Karpas-422 (cell line): ENCODE results near the gene GNAO1. TPM values are rescaled to one million over a fixed set of nuclear protein-coding genes. Genes with fewer than 3 reads are reported as not detected.
"Not testable (repeated sequence)": the region's sequence is repeated elsewhere in the genome, so short reads cannot be mapped to it uniquely, and the experiment has no call there.

Experiments used
- DNase-seq: peaks from one replicate; pipeline ENCODE4 v3.0.0-alpha.2; 2015
- H2AFZ ChIP-seq: fragments of 200-600 bp; sonication (generic); 2 replicates; pipeline ENCODE4 v1.6.1; 2014; ENCODE audit warnings: antibody characterized with exemption, low read length, mixed read lengths
- H3K27ac ChIP-seq: fragments of 200-600 bp; sonication (generic); 2 replicates; pipeline ENCODE4 v1.5.1; 2014; ENCODE audit warnings: mild to moderate bottlenecking, low read length, moderate library complexity
- H3K27me3 ChIP-seq: fragments of 200-600 bp; sonication (generic); 2 replicates; pipeline ENCODE4 v1.6.1; 2014; ENCODE audit warnings: low read length, mixed read lengths
- H3K36me3 ChIP-seq: fragments of 200-600 bp; sonication (generic); 2 replicates; pipeline ENCODE4 v1.6.1; 2014; ENCODE audit warnings: low read length, mixed read lengths; ENCODE audit not compliant: insufficient read depth
- H3K4me1 ChIP-seq: fragments of 200-600 bp; sonication (generic); 2 replicates; pipeline ENCODE4 v1.6.1; 2014; ENCODE audit warnings: mild to moderate bottlenecking, low read length, mixed read lengths
- H3K4me2 ChIP-seq: fragments of 200-600 bp; sonication (generic); 2 replicates; pipeline ENCODE4 v1.6.1; 2014; ENCODE audit warnings: low read length, low read depth, mild to moderate bottlenecking; ENCODE audit not compliant: poor library complexity, severe bottlenecking
- H3K4me3 ChIP-seq: fragments of 200-600 bp; sonication (generic); 2 replicates; pipeline ENCODE4 v1.5.1; 2014; ENCODE audit warnings: mild to moderate bottlenecking, antibody characterized with exemption, low read length, mixed read lengths
- H3K79me2 ChIP-seq: fragments of 200-600 bp; sonication (generic); 2 replicates; pipeline ENCODE4 v1.6.1; 2014; ENCODE audit warnings: mild to moderate bottlenecking, low read length, mixed read lengths
- H3K9ac ChIP-seq: fragments of 200-600 bp; sonication (generic); 2 replicates; pipeline ENCODE4 v1.6.0; 2014; ENCODE audit warnings: low read length
- H3K9me2 ChIP-seq: fragments of 200-600 bp; sonication (generic), shearing (Covaris generic); replicated peaks from 2 replicates; pipeline ENCODE4 v1.6.0; 2014; ENCODE audit warnings: mild to moderate bottlenecking, low read length, moderate library complexity; ENCODE audit not compliant: insufficient read depth
- H3K9me3 ChIP-seq: fragments of 300-700, 200-600 bp; sonication (generic); 2 replicates; pipeline ENCODE4 v1.6.1; 2014; ENCODE audit warnings: low read length, mixed read lengths
- H4K20me1 ChIP-seq: fragments of 200-600 bp; sonication (generic); 2 replicates; pipeline ENCODE4 v1.6.1; 2014; ENCODE audit warnings: mild to moderate bottlenecking, antibody characterized with exemption, low read length, low read depth; ENCODE audit not compliant: insufficient read depth
- total RNA-seq: library from RNA; depleted of rRNA; stranded (reverse); fragments of >200 nt; shearing (Covaris generic); gene quantifications from 2 replicates; pipeline ENCODE4 v1.2.3, GENCODE V29; 2014; ENCODE audit warnings: low replicate concordance

Gene GNAO1
- total RNA-seq, 1 experiment from 2014 or later = 2.3 TPM

DNA sequence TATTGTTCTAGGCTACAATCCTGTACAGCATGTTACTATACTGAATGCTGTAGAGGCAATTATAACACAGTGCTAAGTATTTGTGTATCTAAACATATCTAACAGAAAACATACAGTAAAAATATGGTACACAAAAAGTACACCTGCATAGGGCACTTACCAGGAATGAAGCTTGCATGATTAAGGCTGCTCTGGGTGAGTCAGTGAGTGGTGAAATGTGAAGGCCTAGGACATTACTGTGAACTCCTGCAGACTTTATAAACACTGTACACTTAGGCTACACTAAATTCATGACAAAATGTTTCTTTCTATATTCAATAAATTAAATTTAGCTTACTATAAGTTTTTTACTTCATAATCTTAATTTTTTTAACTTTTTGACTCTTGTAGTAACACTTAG lies 196.9 kb downstream of the GNAO1 start:
- Histone ChIP-seq H3K27me3 (no peaks in the 10 kb centered on the region), H3K9ac (no peak overlapping the region), H3K9me2 (no peaks in the 10 kb centered on the region), H3K4me3 (no peak overlapping the region), H2AFZ (no peak overlapping the region), H3K4me1 (no peaks in the 10 kb centered on the region), H3K4me2 (no peak overlapping the region), H3K9me3 (no peaks in the 10 kb centered on the region), H4K20me1 (no peaks in the 10 kb centered on the region), H3K79me2 (peaks cover 34% of the 10 kb centered on the region), H3K27ac (no peak overlapping the region), H3K36me3 (peaks cover 59% of the 10 kb centered on the region)
- DNase-seq = no peak

DNA sequence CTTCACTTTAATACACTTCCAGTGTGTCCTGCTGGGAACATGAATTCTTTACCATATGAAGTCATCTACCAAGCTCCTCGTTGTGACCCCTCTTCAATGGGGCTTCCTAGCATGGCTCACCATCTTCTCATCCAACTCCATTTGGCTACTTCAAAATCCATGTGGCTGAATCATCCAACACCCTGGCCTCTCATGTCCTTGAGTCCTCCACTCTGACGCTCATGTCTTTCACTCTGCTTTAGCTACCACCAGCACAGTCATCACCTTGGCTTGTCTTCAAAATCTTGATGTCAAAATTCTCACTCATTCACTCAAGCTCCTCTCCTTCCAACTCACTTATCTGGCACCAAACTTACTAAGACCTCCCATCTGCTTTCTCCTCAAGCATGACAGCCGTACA lies 198.3 kb downstream of the GNAO1 start:
- Histone ChIP-seq H2AFZ (no peak overlapping the region), H3K4me1 (no peaks in the 10 kb centered on the region), H3K9ac (no peak overlapping the region), H3K4me2 (no peak overlapping the region), H3K27me3 (no peaks in the 10 kb centered on the region), H4K20me1 (no peaks in the 10 kb centered on the region), H3K27ac (no peak overlapping the region), H3K9me2 (no peaks in the 10 kb centered on the region), H3K9me3 (no peaks in the 10 kb centered on the region), H3K36me3 (peaks cover 46% of the 10 kb centered on the region), H3K4me3 (no peak overlapping the region), H3K79me2 (peaks cover 26% of the 10 kb centered on the region)
- no peak for DNase-seq

DNA sequence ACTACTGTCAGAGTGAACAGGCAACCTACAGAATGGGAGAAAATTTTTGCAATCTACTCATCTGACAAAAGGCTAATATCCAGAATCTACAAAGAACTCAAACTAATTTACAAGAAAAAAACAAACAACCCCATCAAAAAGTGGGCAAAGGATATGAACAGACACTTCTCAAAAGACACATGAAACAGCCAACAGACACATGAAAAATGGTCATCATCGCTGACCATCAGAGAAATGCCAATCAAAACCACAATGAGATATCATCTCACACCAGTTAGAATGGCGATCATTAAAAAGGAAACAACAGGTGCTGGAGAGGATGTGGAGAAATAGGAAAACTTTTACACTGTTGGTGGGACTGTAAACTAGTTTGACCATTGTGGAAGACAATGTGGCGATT lies 205.4 kb downstream of the GNAO1 start:
- H3K79me2 ChIP-seq = peaks cover 32% of the 10 kb centered on the region
- H3K4me2 ChIP-seq, H3K9me3 ChIP-seq, H2AFZ ChIP-seq, H4K20me1 ChIP-seq, H3K4me3 ChIP-seq, H3K4me1 ChIP-seq, H3K27ac ChIP-seq, H3K9ac ChIP-seq, H3K27me3 ChIP-seq, DNase-seq, H3K9me2 ChIP-seq: not testable (repeated sequence)
- peaks cover 25% of the 10 kb centered on the region for H3K36me3 ChIP-seq

DNA sequence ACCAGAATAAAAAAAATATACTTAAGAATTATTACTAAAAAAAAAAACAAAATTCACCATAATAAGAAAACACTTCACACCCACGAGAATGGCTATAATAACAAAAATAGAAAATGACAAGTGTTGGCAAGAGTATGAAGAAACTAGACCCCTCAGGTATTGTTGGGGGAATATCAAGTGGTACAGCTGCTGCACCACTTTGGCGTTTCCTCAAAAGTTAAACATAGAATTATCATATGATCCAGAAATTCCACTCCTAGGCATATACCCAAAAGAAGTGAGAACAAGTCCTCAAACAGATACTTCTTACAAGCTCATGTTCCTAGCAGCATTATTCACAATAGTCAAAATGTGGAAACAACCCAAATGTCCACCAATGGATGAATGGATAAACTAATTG lies 207.8 kb downstream of the GNAO1 start:
- Histone ChIP-seq H3K79me2 (peaks cover 39% of the 10 kb centered on the region), H3K36me3 (peaks cover 38% of the 10 kb centered on the region), H3K27ac (no peak overlapping the region), H3K27me3 (no peaks in the 10 kb centered on the region), H3K9me2 (no peaks in the 10 kb centered on the region), H2AFZ (no peak overlapping the region), H4K20me1 (no peaks in the 10 kb centered on the region), H3K4me2 (no peak overlapping the region), H3K4me1 (no peaks in the 10 kb centered on the region), H3K9me3 (no peaks in the 10 kb centered on the region), H3K9ac (no peak overlapping the region), H3K4me3 (no peak overlapping the region)
- no peak for DNase-seq

DNA sequence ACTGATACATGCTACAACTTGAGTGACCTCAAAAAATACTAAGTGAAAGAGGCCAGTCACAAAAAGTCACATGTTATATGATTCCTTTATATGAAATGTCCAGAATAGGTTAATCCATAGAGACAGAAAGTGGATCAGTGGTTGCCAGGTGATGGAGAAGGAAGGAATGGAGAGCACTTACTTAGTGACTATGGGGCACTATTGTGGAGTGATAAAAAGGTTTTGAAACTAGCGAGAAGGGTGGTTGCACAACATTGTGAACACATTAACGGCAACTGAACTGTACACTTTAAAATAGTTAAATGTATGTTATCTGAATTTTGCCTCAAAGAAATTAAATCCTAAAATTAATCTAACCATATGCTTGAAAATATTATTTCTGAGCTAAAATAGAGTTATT lies 208.2 kb downstream of the GNAO1 start:
- no peak for DNase-seq
- H3K9me3 ChIP-seq = no peaks in the 10 kb centered on the region
- H3K4me2 ChIP-seq = no peak overlapping the region
- peaks cover 42% of the 10 kb centered on the region for H3K36me3 ChIP-seq
- no peak overlapping the region for H3K27ac ChIP-seq
- no peak overlapping the region for H2AFZ ChIP-seq
- no peaks in the 10 kb centered on the region for H4K20me1 ChIP-seq
- no peaks in the 10 kb centered on the region for H3K27me3 ChIP-seq
- no peaks in the 10 kb centered on the region for H3K9me2 ChIP-seq
- no peaks in the 10 kb centered on the region for H3K4me1 ChIP-seq
- peaks cover 43% of the 10 kb centered on the region for H3K79me2 ChIP-seq
- H3K4me3 ChIP-seq = no peak overlapping the region
- H3K9ac ChIP-seq = no peak overlapping the region

DNA sequence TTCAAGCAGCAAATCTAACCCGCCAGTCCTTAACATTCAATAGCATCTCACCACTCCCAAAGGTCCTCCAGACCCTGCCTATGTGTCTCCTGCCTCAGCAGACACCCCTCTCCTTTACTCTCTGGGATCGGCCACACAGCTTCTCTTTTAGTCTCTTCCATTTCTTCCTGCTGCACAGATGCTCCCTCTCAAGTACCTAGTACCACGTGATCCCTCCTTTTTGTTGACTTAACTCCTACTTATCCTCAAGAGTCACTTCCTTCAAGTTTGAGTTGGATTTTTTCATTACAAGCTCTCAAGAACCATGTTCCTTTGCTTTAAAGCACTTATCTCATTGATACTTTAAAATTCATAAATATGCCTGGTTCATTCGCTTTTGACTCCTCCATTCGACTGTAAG lies 209.2 kb downstream of the GNAO1 start:
- H4K20me1 ChIP-seq = no peaks in the 10 kb centered on the region
- no peak overlapping the region for H3K4me3 ChIP-seq
- no peak overlapping the region for H3K4me2 ChIP-seq
- no peak overlapping the region for H2AFZ ChIP-seq
- H3K27me3 ChIP-seq = no peaks in the 10 kb centered on the region
- H3K9ac ChIP-seq = no peak overlapping the region
- no peak for DNase-seq
- H3K4me1 ChIP-seq = no peaks in the 10 kb centered on the region
- peaks cover 49% of the 10 kb centered on the region for H3K36me3 ChIP-seq
- H3K27ac ChIP-seq = no peak overlapping the region
- peaks cover 53% of the 10 kb centered on the region for H3K79me2 ChIP-seq
- no peaks in the 10 kb centered on the region for H3K9me3 ChIP-seq
- H3K9me2 ChIP-seq = no peaks in the 10 kb centered on the region

DNA sequence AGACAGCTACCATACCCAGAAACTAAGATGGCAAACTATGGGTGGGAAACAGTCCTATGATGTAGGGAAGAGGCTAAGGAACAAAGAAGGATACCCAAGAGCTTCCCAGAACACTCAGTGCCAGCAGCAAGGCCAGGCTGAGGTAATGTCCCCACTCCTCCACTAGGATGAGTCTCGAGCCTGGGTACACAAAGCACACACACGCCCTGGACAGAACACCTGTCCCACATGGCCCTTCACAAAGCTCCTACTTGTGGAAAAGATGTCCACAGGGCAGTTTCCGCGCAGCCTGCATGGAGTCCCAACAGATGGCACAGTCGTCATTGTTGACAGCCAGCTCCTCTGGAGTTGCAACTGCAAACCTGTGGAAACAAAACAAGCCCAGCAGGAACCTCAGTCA lies 210.2 kb downstream of the GNAO1 start:
- no peak overlapping the region for H3K4me2 ChIP-seq
- H3K9me2 ChIP-seq = no peaks in the 10 kb centered on the region
- no peak overlapping the region for H2AFZ ChIP-seq
- H3K79me2 ChIP-seq = peaks cover 55% of the 10 kb centered on the region
- no peaks in the 10 kb centered on the region for H3K27me3 ChIP-seq
- H3K9me3 ChIP-seq = no peaks in the 10 kb centered on the region
- H3K27ac ChIP-seq = no peak overlapping the region
- H3K36me3 ChIP-seq = peaks cover 49% of the 10 kb centered on the region
- no peak overlapping the region for H3K4me3 ChIP-seq
- H3K9ac ChIP-seq = no peak overlapping the region
- peak; percentile 61 for DNase-seq
- H3K4me1 ChIP-seq = no peaks in the 10 kb centered on the region
- no peaks in the 10 kb centered on the region for H4K20me1 ChIP-seq

DNA sequence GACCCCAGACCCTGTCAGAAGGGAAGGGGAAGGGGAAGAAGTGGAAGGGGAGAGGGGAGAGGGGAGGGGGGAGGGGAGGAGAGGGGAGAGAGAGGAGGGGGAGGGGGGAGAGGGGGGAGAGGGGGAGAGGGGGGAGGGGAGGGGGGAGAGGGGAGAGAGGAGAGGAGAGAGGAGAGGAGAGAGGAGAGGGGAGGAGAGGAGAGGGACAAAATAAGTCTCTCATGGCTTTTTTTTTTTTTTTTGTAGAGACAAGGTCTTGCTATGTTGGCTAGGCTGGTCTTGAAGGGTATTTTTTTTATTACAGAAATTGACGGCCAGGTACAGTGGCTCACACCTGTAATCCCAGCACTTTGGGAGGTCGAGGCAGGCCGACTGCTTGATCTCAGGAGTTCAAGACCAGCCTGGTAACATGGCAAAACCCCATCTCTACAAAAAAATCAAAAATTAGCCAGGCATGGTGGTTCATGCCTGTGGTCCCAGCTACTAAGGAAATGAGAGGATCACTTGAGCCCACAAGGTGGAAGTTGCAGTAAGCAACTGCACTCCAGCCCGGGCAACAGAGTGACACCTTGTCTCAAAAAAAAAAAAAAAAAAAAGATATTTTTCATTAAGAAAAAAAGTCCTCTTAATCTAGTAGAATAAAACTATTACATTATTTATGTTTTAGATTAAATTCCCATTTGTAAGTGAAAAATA lies 214.8 kb downstream of the GNAO1 start:
- no peak overlapping the region for H2AFZ ChIP-seq
- H3K79me2 ChIP-seq = peaks cover 54% of the 10 kb centered on the region
- peaks cover 8% of the 10 kb centered on the region; the same call in 1 of the 2 replicates for H3K4me1 ChIP-seq
- no peak for DNase-seq
- no peak overlapping the region for H3K4me2 ChIP-seq
- no peak overlapping the region for H3K9ac ChIP-seq
- no peaks in the 10 kb centered on the region for H3K9me2 ChIP-seq
- H4K20me1 ChIP-seq = no peaks in the 10 kb centered on the region
- no peaks in the 10 kb centered on the region for H3K9me3 ChIP-seq
- H3K27ac ChIP-seq = no peak overlapping the region
- H3K36me3 ChIP-seq = peaks cover 46% of the 10 kb centered on the region
- H3K27me3 ChIP-seq = no peaks in the 10 kb centered on the region
- no peak overlapping the region for H3K4me3 ChIP-seq
